Nephron (organoid): ENCODE data around the gene PRKAG2.
"Not testable (repeated sequence)": the region's sequence is repeated elsewhere in the genome, so short reads cannot be mapped to it uniquely, and the experiment has no call there.

ENCODE experiments used
- H3K27ac Mint-ChIP-seq, 3 experiments: 2 replicates each; pipeline ENCODE4 v1.8.0; 2020; ENCODE audit warnings: mixed read lengths in 3 of 3, mild to moderate bottlenecking in 2 of 3, moderate library complexity in 1 of 3
- H3K27me3 Mint-ChIP-seq: 2 replicates; pipeline ENCODE4 v1.8.0; 2021; ENCODE audit warnings: low read depth, mild to moderate bottlenecking, moderate library complexity, mixed read lengths
- H3K36me3 Mint-ChIP-seq: 2 replicates; pipeline ENCODE4 v1.8.0; 2020; ENCODE audit warnings: low read depth, mixed read lengths
- H3K4me1 Mint-ChIP-seq: 2 replicates; pipeline ENCODE4 v1.8.0; 2020; ENCODE audit warnings: mixed read lengths
- H3K4me3 Mint-ChIP-seq, 3 experiments: 2 replicates each; pipeline ENCODE4 v1.8.0; 2020; ENCODE audit warnings: mild to moderate bottlenecking in 3 of 3, mixed read lengths in 3 of 3, moderate library complexity in 2 of 3
- H3K9me3 Mint-ChIP-seq: 2 replicates; pipeline ENCODE4 v1.8.0; 2020; ENCODE audit warnings: mixed read lengths
- TF ChIP-seq, protein P1 (sequence below), 3 experiments: fragments of 200-600 bp; sonication (generic); IDR thresholded peaks; one replicate each; pipeline ENCODE4 v1.5.0; 2021; ENCODE audit warnings: antibody characterized with exemption in 3 of 3; ENCODE audit not compliant: unreplicated experiment in 3 of 3

The PRKAG2 gene

DNA sequence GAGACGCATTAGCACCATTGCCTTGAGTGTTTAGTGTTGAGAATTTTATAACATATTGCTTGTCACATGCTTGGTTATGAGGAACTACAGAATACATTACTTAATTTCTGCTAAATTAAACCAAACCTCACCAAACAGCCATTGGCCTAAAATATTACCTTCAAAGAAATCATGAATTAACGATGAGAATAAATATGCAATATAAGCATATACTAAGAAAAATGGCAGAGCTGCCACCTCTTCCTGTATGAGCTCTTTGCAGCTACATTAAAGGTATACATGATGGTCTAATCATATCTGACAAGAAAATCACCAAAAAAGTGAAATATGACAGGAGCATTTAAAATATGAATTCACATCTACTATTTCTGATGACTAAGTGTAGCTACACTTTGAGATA, 352.1 kb downstream of the PRKAG2 start:
- Mint-ChIP-seq H3K27ac (no peak overlapping the region), H3K27me3 (no peaks in the 10 kb centered on the region), H3K4me3 (no peak overlapping the region), H3K36me3 (no peaks in the 10 kb centered on the region), H3K4me1 (no peaks in the 10 kb centered on the region), H3K9me3 (peaks cover 13% of the 10 kb centered on the region)
- TF ChIP-seq, protein P1, sequence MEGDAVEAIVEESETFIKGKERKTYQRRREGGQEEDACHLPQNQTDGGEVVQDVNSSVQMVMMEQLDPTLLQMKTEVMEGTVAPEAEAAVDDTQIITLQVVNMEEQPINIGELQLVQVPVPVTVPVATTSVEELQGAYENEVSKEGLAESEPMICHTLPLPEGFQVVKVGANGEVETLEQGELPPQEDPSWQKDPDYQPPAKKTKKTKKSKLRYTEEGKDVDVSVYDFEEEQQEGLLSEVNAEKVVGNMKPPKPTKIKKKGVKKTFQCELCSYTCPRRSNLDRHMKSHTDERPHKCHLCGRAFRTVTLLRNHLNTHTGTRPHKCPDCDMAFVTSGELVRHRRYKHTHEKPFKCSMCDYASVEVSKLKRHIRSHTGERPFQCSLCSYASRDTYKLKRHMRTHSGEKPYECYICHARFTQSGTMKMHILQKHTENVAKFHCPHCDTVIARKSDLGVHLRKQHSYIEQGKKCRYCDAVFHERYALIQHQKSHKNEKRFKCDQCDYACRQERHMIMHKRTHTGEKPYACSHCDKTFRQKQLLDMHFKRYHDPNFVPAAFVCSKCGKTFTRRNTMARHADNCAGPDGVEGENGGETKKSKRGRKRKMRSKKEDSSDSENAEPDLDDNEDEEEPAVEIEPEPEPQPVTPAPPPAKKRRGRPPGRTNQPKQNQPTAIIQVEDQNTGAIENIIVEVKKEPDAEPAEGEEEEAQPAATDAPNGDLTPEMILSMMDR (IDR thresholded peaks at IDR 0.05; ENCODE audit: unreplicated experiment in 3 of 3) = no peak

- H3K9me3 Mint-ChIP-seq = peaks cover 12% of the 10 kb centered on the region
- H3K27me3 Mint-ChIP-seq = no peaks in the 10 kb centered on the region
- H3K36me3 Mint-ChIP-seq = no peaks in the 10 kb centered on the region
- no peak overlapping the region for H3K27ac Mint-ChIP-seq
- no peak overlapping the region for H3K4me3 Mint-ChIP-seq
- TF ChIP-seq, protein P1 (IDR thresholded peaks at IDR 0.05; ENCODE audit: unreplicated experiment in 3 of 3) = no peak
- H3K4me1 Mint-ChIP-seq = no peaks in the 10 kb centered on the region
Observed at GRCh38 chr7:151524331-151524730, 352.6 kb downstream of the PRKAG2 start.

- Mint-ChIP-seq H3K4me1 (peaks cover 25% of the 10 kb centered on the region), H3K9me3 (peaks cover 3% of the 10 kb centered on the region), H3K27ac (peak overlapping the region; percentile 99), H3K4me3 (peak overlapping the region; percentile 89 to 93 (median 91)), H3K36me3 (peaks cover 3% of the 10 kb centered on the region), H3K27me3 (no peaks in the 10 kb centered on the region)
- TF ChIP-seq, protein P1 (IDR thresholded peaks at IDR 0.05; ENCODE audit: unreplicated experiment in 3 of 3) = no peak
Observed at GRCh38 chr7:151520419-151521261, 356.3 kb downstream of the PRKAG2 start.

GRCh38 chr7:151519765-151520418, 357.0 kb downstream of the PRKAG2 start, which contains the start of gene RHEB:
Gene RHEB (minus strand): TSS chr7:151519895. CDS start chr7:151519511, 384 bp downstream.
- TF ChIP-seq, protein P1 (IDR thresholded peaks at IDR 0.05; ENCODE audit: unreplicated experiment in 3 of 3) = no peak
- H3K9me3 Mint-ChIP-seq = peaks cover 5% of the 10 kb centered on the region
- H3K27ac Mint-ChIP-seq = peak within 1 kb of the TSS; percentile 99
- peaks cover 27% of the 10 kb centered on the region for H3K4me1 Mint-ChIP-seq
- no peaks in the 10 kb centered on the region for H3K27me3 Mint-ChIP-seq
- H3K36me3 Mint-ChIP-seq = peaks cover 9% of the 10 kb centered on the region
- peak within 1 kb of the TSS; percentile 89 to 99 (median 94) for H3K4me3 Mint-ChIP-seq

DNA sequence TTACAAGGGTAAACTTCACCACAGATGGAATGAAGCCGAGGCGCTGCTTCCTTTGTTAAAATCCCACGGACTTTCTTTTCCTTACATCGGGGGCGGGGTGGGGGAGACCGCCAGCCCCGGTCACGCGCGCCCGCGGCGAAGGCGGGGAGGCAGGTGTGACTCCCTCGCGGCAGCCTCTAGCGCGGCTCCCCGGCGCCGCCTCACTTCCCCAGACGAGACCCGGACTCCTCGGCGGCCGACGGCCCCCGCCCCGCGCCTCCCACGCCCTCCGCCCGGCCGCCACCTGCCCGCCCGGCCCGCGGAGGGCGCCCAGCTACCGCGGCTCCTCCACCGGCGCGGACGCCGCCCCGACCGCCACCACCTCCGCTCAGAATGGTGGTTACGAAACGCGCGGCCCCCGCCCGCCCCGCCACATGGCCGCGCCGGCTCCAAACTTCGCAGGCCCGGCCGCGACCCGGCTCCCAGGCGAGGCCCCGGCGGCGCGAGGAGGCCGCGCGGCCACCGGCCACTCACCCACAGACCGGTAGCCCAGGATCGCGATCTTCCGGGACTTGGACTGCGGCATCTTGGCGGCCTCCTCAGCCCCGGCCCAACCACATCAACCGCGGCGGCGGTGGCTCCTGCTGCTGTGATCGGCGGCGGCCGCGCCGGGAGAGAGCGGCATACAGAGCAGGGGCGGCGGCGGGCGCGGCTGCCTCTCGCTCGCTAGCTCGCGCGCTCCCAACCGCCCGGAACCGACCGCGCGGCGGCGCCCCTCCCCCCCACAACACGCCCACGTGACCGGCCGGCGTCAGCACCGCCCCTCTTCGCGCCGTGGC, 357.8 kb downstream of the PRKAG2 start:
- Mint-ChIP-seq H3K4me1 (peaks cover 27% of the 10 kb centered on the region), H3K36me3 (peaks cover 14% of the 10 kb centered on the region), H3K27ac (peak overlapping the region; percentile 99), H3K4me3 (peak overlapping the region; percentile 89 to 99 (median 94))
- H3K27me3 Mint-ChIP-seq, H3K9me3 Mint-ChIP-seq: not testable (repeated sequence)
